ENCODE measurements around the gene NDUFV2. TPM values are rescaled to one million over a fixed set of nuclear protein-coding genes. Genes with fewer than 3 reads are reported as not detected.

Gene NDUFV2
- total and polyA plus RNA-seq, 2 of the 13 experiments (the other 11 are each of a cell fraction or from before 2014, with no cell fraction given), result 216 to 299 TPM

- TF ChIP-seq ZNF12 (CRISPR knock-in tag; IDR thresholded peaks at IDR 0.05), result no peak
- TF ChIP-seq AGO1 (IDR thresholded peaks at IDR 0.05; ENCODE audit: low read depth, low read length, poor library complexity, severe bottlenecking), result no peak
- 0 out of 2 replicates have a peak, but pooled peaks have one; percentile 85 for TF ChIP-seq ZNF850 (CRISPR knock-in tag; conservative IDR thresholded peaks at IDR 0.05)
- 0 out of 2 replicates have a peak, but pooled peaks have one; percentile 59 for TF ChIP-seq ZFP82 (CRISPR knock-in tag; IDR thresholded peaks at IDR 0.05; ENCODE audit: borderline replicate concordance)
- TF ChIP-seq KLF12 (CRISPR knock-in tag; IDR thresholded peaks at IDR 0.05; ENCODE audit: borderline replicate concordance), result no peak
- TF ChIP-seq KLF16 (CRISPR knock-in tag; IDR thresholded peaks at IDR 0.05), result peak in 1 of 2 experiments; percentile 64; a peak in 1 of 4 replicates
- no peak for TF ChIP-seq MLLT10 (CRISPR knock-in tag; IDR thresholded peaks at IDR 0.05)
- TF ChIP-seq CEBPB (IDR thresholded peaks at IDR 0.05; ENCODE audit: borderline replicate concordance, low read depth, low read length), result no peak
- TF ChIP-seq, protein P1, sequence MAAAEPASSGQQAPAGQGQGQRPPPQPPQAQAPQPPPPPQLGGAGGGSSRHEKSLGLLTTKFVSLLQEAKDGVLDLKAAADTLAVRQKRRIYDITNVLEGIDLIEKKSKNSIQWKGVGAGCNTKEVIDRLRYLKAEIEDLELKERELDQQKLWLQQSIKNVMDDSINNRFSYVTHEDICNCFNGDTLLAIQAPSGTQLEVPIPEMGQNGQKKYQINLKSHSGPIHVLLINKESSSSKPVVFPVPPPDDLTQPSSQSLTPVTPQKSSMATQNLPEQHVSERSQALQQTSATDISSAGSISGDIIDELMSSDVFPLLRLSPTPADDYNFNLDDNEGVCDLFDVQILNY (CRISPR knock-in tag; conservative IDR thresholded peaks at IDR 0.05), result peak; percentile 35; the same call in 1 of the 2 replicates
- TF ChIP-seq, protein P2, sequence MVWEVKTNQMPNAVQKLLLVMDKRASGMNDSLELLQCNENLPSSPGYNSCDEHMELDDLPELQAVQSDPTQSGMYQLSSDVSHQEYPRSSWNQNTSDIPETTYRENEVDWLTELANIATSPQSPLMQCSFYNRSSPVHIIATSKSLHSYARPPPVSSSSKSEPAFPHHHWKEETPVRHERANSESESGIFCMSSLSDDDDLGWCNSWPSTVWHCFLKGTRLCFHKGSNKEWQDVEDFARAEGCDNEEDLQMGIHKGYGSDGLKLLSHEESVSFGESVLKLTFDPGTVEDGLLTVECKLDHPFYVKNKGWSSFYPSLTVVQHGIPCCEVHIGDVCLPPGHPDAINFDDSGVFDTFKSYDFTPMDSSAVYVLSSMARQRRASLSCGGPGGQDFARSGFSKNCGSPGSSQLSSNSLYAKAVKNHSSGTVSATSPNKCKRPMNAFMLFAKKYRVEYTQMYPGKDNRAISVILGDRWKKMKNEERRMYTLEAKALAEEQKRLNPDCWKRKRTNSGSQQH (CRISPR knock-in tag; IDR thresholded peaks at IDR 0.05; ENCODE audit: low read depth), result no peak; the same call in 1 of the 2 replicates
- TF ChIP-seq SIN3B (IDR thresholded peaks at IDR 0.05; ENCODE audit: low read length), result no peak
- no peak for TF ChIP-seq FOXP4 (CRISPR knock-in tag; IDR thresholded peaks at IDR 0.05)
- no peak for TF ChIP-seq NCOA5 (CRISPR knock-in tag; IDR thresholded peaks at IDR 0.05)
- no peak for TF ChIP-seq ZHX1 (CRISPR knock-in tag; IDR thresholded peaks at IDR 0.05; ENCODE audit: low read depth)
- 0 out of 2 replicates have a peak, but pooled peaks have one; percentile 18 for TF ChIP-seq ZKSCAN8 (CRISPR knock-in tag; IDR thresholded peaks at IDR 0.05; ENCODE audit: borderline replicate concordance)
- peak; percentile 97 for TF ChIP-seq ZNF891 (CRISPR knock-in tag; IDR thresholded peaks at IDR 0.05)
- TF ChIP-seq XBP1 (CRISPR knock-in tag; IDR thresholded peaks at IDR 0.05), result no peak
- no peak; the same call in 1 of the 2 replicates for TF ChIP-seq ZSCAN9 (CRISPR knock-in tag; IDR thresholded peaks at IDR 0.05; ENCODE audit: borderline replicate concordance)
- TF ChIP-seq CAMTA2 (CRISPR knock-in tag; IDR thresholded peaks at IDR 0.05; ENCODE audit: borderline replicate concordance), result no peak; the same call in 1 of the 2 replicates
- peak; percentile 84; the same call in 1 of the 2 replicates for TF ChIP-seq ZNF782 (CRISPR knock-in tag; IDR thresholded peaks at IDR 0.05; ENCODE audit: borderline replicate concordance)
- TF ChIP-seq SP5 (CRISPR knock-in tag; IDR thresholded peaks at IDR 0.05; ENCODE audit: borderline replicate concordance, low read depth), result peak; percentile 87
- TF ChIP-seq ZNF446 (CRISPR knock-in tag; IDR thresholded peaks at IDR 0.05), result no peak
These were observed at the start of gene NDUFV2 (continued) for GRCh38 chr18:9102508-9103375.
